Activated CD4-positive, alpha-beta T cell treated with anti-CD3 and anti-CD28 coated beads, Interleukin-2, amount 50 U/mL, for 1 hour (primary cell): ENCODE data around the gene REL.

Source experiments
- DNase-seq: peaks from one replicate; pipeline ENCODE4 v3.0.0-alpha.2; 2020

The REL gene

DNA sequence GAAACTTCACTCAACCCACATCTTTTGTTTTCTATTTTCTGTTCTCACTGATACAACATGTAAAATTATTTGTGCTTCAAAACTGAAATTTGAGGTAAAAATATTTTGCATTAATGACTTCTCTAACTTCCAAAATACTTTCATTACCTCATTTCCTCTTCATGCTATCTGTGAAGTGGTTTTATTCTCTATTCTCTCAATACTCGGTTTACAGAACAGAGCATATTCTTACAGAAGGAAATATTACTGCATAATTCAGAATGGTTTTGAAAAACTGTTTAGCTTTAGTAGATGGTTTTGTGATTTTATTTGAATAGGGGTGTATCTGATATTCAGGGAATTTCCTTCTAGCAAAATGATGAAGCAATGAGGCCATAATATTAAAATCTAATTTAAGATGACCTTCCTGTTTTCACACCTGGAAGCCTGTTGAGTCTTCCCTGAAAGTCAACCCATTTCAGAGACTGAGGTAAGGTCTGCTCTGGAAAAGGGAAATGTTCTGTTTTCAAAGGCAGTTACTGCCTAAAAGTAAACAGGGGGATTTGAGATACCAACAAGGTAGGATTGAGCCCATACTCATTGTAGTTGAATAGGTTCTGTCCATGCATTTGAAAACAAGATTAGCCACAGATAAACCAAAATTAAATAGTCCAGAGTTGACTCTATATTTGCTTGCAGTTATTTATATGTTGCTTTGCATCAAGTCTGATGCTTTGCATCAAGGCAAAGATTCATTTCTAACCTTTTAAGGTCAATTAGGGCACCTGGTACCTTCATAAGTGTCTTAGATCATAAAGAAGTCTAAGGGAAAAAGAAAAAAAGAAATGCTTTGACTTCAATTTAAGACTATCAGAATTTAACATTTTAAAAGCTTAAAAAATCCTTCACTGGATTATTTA is 85.4 kb downstream of the REL start:
- no peak for DNase-seq

DNA sequence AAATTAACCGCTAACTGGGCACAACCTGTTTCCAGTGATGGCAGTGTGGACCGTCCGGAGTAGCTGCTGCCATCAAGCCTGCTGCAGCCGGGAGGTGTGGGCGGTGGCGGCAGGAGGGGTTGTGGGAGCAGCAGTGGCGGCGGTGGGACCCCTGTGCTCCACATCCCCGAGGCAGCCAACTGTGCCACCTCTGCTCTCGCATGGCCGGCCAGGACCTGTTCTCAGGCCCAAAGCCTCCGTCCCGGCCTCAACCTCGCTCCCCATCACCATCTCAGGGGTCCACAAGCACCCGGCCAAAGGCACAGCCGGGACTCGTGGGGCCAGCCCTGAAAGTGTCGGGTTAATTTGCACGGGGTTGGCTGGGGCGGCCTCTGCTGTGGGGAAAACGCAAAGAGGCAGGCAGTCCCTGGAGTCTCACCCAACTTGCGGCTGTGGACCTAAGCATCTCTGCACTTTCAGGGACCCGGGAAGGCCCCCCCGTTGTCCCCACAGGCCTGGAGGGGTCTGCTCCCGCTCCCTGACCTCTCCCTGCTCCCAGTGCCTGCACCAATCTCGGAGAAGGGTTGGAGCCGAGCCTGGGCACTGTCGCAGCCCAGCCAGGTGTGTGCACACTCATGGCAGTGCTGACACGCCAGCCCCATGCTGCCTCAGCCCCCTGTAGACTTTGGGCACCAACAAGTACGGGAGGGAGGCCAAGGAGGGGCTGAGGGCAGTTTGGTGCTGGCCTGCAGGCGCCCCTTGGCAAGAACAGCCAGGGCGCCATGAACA is 91.7 kb downstream of the REL start:
- no peak for DNase-seq

DNA sequence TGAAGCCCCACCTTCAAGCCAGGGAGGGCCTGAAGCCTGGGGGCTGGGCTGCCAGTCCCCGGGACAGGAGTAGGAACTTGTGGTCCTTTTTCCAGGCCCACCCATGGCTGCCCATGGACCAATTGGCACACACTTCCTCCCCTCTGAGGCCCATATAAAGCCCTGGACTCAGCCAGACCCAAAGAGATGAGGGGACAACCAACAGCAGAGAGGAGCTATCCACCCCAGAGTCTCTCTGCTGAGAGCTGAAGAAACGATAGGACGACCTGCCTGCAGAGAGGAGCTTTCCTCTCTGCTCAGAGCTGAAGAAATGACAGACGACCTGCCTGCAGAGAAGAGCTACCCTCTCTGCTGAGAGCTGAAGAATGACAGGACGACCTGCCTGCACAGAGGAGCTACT is 92.3 kb downstream of the REL start:
- DNase-seq = no peak

DNA sequence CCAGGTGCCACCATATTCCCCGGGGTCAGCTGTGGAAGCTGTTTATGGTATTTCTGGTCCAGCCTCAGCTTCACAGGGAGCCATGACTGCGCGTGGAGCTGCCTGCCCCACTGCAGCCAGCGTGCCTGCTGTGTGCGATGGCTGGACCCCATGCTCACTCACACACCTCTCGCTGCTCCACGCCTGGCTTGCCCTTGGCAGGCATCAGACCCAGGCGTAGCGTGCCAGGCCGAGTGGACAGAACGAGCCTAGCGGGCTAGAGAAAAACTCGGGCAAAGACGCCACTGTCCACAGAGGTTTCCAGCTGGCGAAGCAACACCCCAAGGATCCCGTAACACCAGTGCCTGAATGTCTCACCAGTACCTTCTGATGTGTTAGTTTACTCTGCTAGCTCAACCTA is 93.3 kb downstream of the REL start:
- DNase-seq = no peak
